Gastrocnemius medialis (tissue), 4 donors: ENCODE data around the gene NOX5. TPM values are rescaled to one million over a fixed set of nuclear protein-coding genes. Genes with fewer than 3 reads are reported as not detected.

Experiments
- ATAC-seq, 2 donors: fragments of 150-250 bp; one replicate each; pipeline ENCODE4 v1.9.1; 2016
- DNase-seq, 2 donors: peaks; one replicate each; pipeline ENCODE4 v3.0.0-alpha.2; 2019
- H3K27ac ChIP-seq, 4 donors: fragments of 200-600 bp; sonication (generic); 1 replicate in 1 of 4; 2 replicates in 3 of 4; pipeline ENCODE4 v1.5.1; 2016 to 2018; ENCODE audit warnings: mild to moderate bottlenecking in 2 of 4, moderate library complexity in 1 of 4
- H3K27me3 ChIP-seq, 3 donors: fragments of 200-600 bp; sonication (generic) in 2 of 3; 1 replicate in 1 of 3; 2 replicates in 2 of 3; pipeline versions ENCODE4 v1.5.1 to v1.6.0; 2016 to 2019; ENCODE audit warnings: mild to moderate bottlenecking in 1 of 3, moderate library complexity in 1 of 3
- H3K36me3 ChIP-seq, 2 donors: fragments of 200-600 bp; sonication (generic) in 1 of 2; one replicate each; pipeline ENCODE4 v1.5.1; 2017 to 2018
- H3K4me1 ChIP-seq, 2 donors: fragments of 200-600 bp; sonication (generic) in 1 of 2; one replicate each; pipeline ENCODE4 v1.5.1; 2016 to 2017; ENCODE audit warnings: mild to moderate bottlenecking in 2 of 2
- H3K4me3 ChIP-seq, 4 donors: fragments of 200-600 bp; sonication (generic) in 3 of 4; 1 replicate in 1 of 4; 2 replicates in 3 of 4; pipeline ENCODE4 v1.5.1; 2016 to 2019; ENCODE audit warnings: mild to moderate bottlenecking in 2 of 4
- H3K9me3 ChIP-seq, 3 donors: fragments of 200-600 bp; sonication (generic) in 2 of 3; 1 replicate in 1 of 3; 2 replicates in 2 of 3; pipeline ENCODE4 v1.5.1; 2016 to 2019
- POLR2A ChIP-seq, 2 donors: fragments of 450-650 bp; IDR thresholded peaks; one replicate each; pipeline ENCODE4 v1.6.1; 2017; ENCODE audit warnings: antibody characterized with exemption in 2 of 2, mild to moderate bottlenecking in 2 of 2, moderate library complexity in 2 of 2
- in situ Hi-C, 4 donors: fragments of 200-750 bp; cut with MboI; loops; one replicate each; pipeline versions ENCODE4 v1.15.0 to v1.8.0; 2017; ENCODE audit warnings: low sequenced_read_pairs in 4 of 4
- intact Hi-C: fragments of 100-400 bp; cut with DNase I; formaldehyde crosslinking; loops from one replicate; pipeline ENCODE4 v1.15.1; 2023; ENCODE audit warnings: low total_unique reads
- total RNA-seq, 4 donors: library from RNA; depleted of rRNA; stranded (reverse); fragments of >200 nt; gene quantifications; one replicate each; pipeline versions ENCODE4 v1.1.0 to v1.2.3, GENCODE V29; 2016
- TF ChIP-seq, protein P1 (sequence below), 5 experiments: fragments of 450-650 bp in 3 of 5; fragments of 200-600 bp in 2 of 5; sonication (generic) in 2 of 5; IDR thresholded peaks in 4 of 5; conservative IDR thresholded peaks in 1 of 5; 1 replicate in 4 of 5; 2 replicates in 1 of 5; pipeline ENCODE4 v1.5.1; 2016 to 2019; ENCODE audit warnings: antibody characterized with exemption in 5 of 5, mild to moderate bottlenecking in 3 of 5, moderate library complexity in 3 of 5

NOX5 gene
- total RNA-seq, 4 donors from 2014 or later: not detected

DNA sequence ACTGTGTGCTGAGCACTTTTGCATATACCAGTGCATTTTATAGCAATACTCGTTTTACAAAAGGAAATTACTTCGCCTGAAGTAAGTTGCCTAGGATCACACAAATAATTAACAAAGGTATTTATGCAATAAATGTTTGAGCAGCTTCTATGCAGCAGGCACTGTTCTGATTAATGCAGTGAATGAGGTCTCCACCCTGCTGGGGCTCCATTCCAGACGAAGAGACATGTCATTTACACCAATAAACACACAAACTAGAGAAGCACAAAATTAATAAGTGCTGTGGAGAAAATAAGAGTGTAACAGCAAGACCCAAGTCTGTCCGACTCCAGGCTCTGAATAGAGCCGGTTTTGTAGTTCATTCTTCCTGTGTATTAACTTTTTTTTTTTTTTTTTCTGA lies 17.5 kb downstream of the NOX5 start:
- no peak for TF ChIP-seq POLR2A (IDR thresholded peaks at IDR 0.05)
- TF ChIP-seq, protein P1, sequence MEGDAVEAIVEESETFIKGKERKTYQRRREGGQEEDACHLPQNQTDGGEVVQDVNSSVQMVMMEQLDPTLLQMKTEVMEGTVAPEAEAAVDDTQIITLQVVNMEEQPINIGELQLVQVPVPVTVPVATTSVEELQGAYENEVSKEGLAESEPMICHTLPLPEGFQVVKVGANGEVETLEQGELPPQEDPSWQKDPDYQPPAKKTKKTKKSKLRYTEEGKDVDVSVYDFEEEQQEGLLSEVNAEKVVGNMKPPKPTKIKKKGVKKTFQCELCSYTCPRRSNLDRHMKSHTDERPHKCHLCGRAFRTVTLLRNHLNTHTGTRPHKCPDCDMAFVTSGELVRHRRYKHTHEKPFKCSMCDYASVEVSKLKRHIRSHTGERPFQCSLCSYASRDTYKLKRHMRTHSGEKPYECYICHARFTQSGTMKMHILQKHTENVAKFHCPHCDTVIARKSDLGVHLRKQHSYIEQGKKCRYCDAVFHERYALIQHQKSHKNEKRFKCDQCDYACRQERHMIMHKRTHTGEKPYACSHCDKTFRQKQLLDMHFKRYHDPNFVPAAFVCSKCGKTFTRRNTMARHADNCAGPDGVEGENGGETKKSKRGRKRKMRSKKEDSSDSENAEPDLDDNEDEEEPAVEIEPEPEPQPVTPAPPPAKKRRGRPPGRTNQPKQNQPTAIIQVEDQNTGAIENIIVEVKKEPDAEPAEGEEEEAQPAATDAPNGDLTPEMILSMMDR (IDR thresholded peaks at IDR 0.05 in 4 of 5, conservative IDR thresholded peaks at IDR 0.05 in 1 of 5): no peak
- ATAC-seq: no peak
- H3K9me3 ChIP-seq: no peaks in the 10 kb centered on the region
- H3K4me1 ChIP-seq: no peaks in the 10 kb centered on the region
- H3K27me3 ChIP-seq: peaks cover 0 to 8% (median 4%) of the 10 kb centered on the region in 3 donors
- no peak overlapping the region for H3K27ac ChIP-seq
- peak overlapping the region in 2 of 4 donors; percentile 27 to 30 for H3K4me3 ChIP-seq
- no peak for DNase-seq
- intact Hi-C loops: no loop called here
- in situ Hi-C loops: no loop called here
- H3K36me3 ChIP-seq: no peaks in the 10 kb centered on the region

DNA sequence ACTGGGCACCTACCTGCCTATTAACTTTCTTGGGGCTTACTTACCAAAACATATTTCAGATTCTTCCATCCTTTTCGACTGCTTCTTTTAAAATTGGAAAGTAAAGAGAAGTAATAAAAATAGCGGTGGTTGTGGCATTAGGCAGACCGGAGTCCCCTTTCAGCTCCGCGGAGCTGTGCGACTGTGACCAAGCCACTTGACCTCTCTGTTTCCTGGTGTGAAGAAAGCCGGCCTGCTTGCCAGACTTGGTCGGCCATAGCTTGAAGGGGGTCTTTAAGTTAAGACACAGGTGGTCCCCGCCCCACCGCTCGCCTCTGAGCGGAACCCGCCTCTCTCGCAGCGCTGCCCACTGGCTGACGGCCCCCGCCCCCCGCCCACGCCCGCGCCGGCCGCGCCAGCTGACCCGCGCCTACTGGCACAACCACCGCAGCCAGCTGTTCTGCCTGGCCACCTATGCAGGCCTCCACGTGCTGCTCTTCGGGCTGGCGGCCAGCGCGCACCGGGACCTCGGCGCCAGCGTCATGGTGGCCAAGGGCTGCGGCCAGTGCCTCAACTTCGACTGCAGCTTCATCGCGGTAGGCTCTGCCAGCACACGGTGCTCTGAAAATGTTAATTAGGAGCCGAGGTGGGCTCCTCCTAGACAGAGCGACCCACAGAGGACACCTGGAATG lies 18.3 kb downstream of the NOX5 start:
- no peaks in the 10 kb centered on the region for H3K36me3 ChIP-seq
- DNase-seq (no peak), ATAC-seq (no peak)
- H3K27ac ChIP-seq: no peak overlapping the region
- H3K4me1 ChIP-seq: no peaks in the 10 kb centered on the region
- in situ Hi-C loops (no loop called here), intact Hi-C loops (no loop called here)
- no peak for TF ChIP-seq POLR2A (IDR thresholded peaks at IDR 0.05)
- TF ChIP-seq, protein P1 (IDR thresholded peaks at IDR 0.05 in 4 of 5, conservative IDR thresholded peaks at IDR 0.05 in 1 of 5): no peak
- H3K9me3 ChIP-seq: no peaks in the 10 kb centered on the region
- H3K4me3 ChIP-seq: no peak overlapping the region
- peaks cover 0 to 8% (median 4%) of the 10 kb centered on the region in 3 donors for H3K27me3 ChIP-seq

DNA sequence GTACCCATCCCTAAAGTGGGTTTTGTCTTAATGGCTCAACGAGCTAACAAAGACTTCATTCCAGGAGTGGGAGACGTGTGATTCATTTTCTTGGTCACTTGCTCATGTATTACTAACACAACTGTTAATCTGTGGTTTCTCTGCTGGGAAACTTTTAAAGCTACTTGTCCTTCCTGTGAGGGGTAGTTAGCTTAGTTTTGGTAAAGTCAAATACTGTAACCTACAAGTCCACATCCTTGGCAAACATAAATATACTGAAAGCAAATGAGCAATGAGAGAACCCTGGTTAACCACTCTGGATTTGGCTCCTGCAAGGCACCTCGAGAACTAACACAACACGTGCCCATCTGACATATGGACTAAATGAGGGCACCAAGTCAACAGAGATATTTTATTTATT lies 19.9 kb downstream of the NOX5 start:
- intact Hi-C loops: no loop called here
- no peak overlapping the region for H3K4me3 ChIP-seq
- no peaks in the 10 kb centered on the region for H3K9me3 ChIP-seq
- H3K4me1 ChIP-seq: no peaks in the 10 kb centered on the region
- ATAC-seq: no peak
- no peak for DNase-seq
- peaks cover 0 to 8% (median 4%) of the 10 kb centered on the region in 3 donors for H3K27me3 ChIP-seq
- in situ Hi-C loops: no loop called here
- no peak overlapping the region for H3K27ac ChIP-seq
- H3K36me3 ChIP-seq: no peaks in the 10 kb centered on the region
- TF ChIP-seq, protein P1 (IDR thresholded peaks at IDR 0.05 in 4 of 5, conservative IDR thresholded peaks at IDR 0.05 in 1 of 5): no peak
- TF ChIP-seq POLR2A (IDR thresholded peaks at IDR 0.05): no peak

DNA sequence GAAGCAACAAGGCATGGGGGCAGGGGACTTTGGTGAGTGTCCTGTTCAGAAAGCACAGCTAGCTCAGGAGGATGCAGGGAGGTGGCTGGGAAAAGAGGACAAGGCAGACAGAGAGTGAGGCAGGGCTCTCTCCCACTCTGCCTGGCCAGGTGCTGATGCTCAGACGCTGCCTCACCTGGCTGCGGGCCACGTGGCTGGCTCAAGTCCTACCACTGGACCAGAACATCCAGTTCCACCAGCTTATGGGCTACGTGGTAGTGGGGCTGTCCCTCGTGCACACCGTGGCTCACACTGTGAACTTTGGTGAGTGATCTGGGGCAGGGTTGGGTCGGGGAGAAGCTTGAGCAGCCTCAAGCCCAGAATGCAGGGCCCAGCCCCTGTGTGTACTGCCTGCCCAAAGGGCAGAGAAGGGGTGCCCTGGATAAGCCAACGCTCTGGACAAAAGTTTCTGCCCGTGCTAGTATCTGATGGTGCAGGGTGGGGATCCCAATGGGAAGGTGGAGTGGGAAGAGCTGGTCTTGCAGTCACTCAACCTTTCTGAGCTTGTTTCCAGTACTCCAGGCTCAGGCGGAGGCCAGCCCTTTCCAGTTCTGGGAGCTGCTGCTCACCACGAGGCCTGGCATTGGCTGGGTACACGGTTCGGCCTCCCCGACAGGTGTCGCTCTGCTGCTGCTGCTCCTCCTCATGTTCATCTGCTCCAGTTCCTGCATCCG lies 20.9 kb downstream of the NOX5 start:
- H3K4me3 ChIP-seq: no peak overlapping the region
- ATAC-seq (no peak), DNase-seq (no peak)
- no peaks in the 10 kb centered on the region for H3K9me3 ChIP-seq
- H3K36me3 ChIP-seq: no peaks in the 10 kb centered on the region
- no peak overlapping the region for H3K27ac ChIP-seq
- TF ChIP-seq, protein P1 (IDR thresholded peaks at IDR 0.05 in 4 of 5, conservative IDR thresholded peaks at IDR 0.05 in 1 of 5): no peak
- no peak for TF ChIP-seq POLR2A (IDR thresholded peaks at IDR 0.05)
- H3K27me3 ChIP-seq: peaks cover 0 to 8% (median 4%) of the 10 kb centered on the region in 3 donors
- in situ Hi-C loops (no loop called here), intact Hi-C loops (no loop called here)
- no peaks in the 10 kb centered on the region for H3K4me1 ChIP-seq
